Tibial nerve (tissue), 4 donors: Measurements from ENCODE around the gene CDK18.

Experiments
- EP300 ChIP-seq, 2 donors: sonication (generic); formaldehyde crosslinking; IDR thresholded peaks; one replicate each; pipeline ENCODE4 v1.6.1; 2017; ENCODE audit warnings: antibody characterized with exemption in 2 of 2, mild to moderate bottlenecking in 1 of 2
- POLR2A ChIP-seq, 2 donors: fragments of 450-650 bp; IDR thresholded peaks; one replicate each; pipeline ENCODE4 v1.6.1; 2017; ENCODE audit warnings: antibody characterized with exemption in 2 of 2, mild to moderate bottlenecking in 2 of 2, moderate library complexity in 2 of 2
- TF ChIP-seq, protein P1 (sequence below), 5 experiments: fragments of 200-600 bp in 3 of 5; fragments of 450-650 bp in 2 of 5; sonication (generic) in 3 of 5; IDR thresholded peaks; one replicate each; pipeline ENCODE4 v1.5.1; 2016 to 2019; ENCODE audit warnings: antibody characterized with exemption in 5 of 5, mild to moderate bottlenecking in 3 of 5, moderate library complexity in 2 of 5

DNA sequence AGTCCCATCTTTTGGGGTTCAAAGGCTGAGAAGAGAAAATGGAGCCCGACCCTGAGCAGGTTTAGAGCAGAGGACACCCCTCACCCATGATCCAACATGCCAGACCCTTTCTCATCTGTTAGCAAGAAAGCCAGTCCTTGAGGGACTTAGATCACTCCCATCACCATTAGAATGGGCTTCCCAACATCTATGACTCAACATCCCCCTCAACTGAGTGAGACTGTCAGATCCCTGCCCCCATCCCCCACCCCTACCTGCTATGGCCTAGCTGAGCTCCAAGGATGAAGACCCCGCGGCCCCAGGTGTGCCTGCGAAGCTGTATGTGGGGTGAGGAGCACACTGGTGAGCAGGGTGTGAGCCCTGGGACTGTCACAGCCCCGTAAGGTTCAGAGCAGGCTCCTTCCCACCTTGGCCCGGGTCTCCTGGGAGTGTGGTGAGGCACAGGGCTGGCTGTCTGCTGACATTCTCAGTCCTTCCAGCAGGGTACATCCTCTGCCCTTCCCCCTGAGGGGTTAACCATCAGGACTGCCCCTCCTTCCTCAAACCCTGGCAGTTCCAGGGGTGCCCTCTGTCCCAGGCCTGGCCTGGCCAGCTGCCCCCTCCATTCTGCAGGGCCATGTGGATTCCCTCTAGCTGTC, 27.2 kb upstream of the CDK18 start:
- TF ChIP-seq, protein P1, sequence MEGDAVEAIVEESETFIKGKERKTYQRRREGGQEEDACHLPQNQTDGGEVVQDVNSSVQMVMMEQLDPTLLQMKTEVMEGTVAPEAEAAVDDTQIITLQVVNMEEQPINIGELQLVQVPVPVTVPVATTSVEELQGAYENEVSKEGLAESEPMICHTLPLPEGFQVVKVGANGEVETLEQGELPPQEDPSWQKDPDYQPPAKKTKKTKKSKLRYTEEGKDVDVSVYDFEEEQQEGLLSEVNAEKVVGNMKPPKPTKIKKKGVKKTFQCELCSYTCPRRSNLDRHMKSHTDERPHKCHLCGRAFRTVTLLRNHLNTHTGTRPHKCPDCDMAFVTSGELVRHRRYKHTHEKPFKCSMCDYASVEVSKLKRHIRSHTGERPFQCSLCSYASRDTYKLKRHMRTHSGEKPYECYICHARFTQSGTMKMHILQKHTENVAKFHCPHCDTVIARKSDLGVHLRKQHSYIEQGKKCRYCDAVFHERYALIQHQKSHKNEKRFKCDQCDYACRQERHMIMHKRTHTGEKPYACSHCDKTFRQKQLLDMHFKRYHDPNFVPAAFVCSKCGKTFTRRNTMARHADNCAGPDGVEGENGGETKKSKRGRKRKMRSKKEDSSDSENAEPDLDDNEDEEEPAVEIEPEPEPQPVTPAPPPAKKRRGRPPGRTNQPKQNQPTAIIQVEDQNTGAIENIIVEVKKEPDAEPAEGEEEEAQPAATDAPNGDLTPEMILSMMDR (IDR thresholded peaks at IDR 0.05): no peak
- no peak for TF ChIP-seq EP300 (IDR thresholded peaks at IDR 0.05)
- no peak for TF ChIP-seq POLR2A (IDR thresholded peaks at IDR 0.05)
